ENCODE results near the gene FAM98C.
"Not testable (repeated sequence)": the region's sequence is repeated elsewhere in the genome, so short reads cannot be mapped to it uniquely, and the experiment has no call there.

Gene FAM98C

DNA sequence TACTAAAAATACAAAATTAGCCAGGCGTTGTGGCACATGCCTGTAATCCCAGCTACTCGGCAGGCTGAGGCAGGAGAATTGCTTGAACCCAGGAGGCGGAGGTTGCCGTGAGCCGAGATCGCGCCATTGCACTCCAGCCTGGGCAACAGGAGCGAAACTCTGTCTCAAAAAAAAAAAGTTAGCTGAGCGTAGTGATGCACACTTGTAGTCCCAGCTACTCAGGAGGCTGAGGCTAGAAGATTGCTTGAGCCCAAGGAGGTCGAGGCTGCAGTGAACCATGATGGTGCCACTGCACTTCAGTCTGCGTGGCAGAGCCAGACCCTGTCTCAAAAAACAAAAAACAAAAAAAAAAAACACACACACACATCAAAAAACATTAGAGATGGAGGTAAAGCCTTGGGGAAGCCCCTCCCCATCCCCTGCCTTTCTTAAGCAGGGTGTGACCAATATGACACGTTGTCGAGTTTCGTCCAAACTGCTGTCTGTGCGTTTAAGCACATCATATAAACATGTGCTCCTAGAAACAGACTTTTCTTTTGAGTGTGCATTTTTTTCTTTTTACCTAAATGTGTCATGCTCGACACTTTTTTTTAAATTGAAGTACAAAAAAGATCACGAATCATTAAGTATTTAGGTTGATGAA is 24.3 kb downstream of the FAM98C start:
- not testable (repeated sequence) for DNase-seq (ENCODE audit: low read depth)

DNA sequence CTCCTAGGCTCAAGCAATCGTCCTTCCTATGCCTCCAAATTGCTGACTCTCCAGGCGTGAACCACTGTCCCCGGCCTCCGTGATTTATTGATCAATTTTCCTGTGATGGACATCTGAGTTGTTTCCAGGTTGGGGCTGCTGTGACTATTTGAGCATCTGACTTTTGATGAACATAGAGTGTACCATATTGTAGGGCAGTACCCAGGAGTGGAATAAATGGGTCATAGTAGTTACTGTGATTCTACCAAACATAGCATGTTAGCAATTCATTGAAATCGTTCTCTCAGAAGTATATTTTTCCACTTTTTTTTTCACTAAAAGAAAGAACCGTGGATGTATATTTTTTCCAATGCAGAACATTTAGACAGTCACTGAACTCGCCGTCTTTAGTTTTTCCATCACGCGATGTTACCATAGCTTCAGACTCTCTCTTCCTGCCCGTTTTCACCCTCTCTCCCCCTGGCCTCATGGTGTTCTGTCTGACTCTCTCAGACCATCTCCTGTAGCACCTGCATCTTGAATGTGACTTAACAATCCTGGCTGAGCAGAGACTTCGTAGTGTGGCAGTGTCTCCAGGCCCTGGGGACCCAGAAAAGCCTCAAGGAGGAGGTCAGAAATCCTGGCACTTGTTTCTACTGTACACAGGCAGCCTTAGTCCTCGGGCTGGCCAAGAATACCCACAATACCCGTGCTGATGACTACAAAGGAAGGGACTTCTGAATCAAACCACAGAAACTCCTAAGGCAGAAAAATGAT is 26.3 kb downstream of the FAM98C start:
- no peak for DNase-seq (ENCODE audit: low read depth)

GRCh38 chr19:38429811-38430156 is 26.9 kb downstream of the FAM98C start:
- DNase-seq (ENCODE audit: low read depth): no peak

DNA sequence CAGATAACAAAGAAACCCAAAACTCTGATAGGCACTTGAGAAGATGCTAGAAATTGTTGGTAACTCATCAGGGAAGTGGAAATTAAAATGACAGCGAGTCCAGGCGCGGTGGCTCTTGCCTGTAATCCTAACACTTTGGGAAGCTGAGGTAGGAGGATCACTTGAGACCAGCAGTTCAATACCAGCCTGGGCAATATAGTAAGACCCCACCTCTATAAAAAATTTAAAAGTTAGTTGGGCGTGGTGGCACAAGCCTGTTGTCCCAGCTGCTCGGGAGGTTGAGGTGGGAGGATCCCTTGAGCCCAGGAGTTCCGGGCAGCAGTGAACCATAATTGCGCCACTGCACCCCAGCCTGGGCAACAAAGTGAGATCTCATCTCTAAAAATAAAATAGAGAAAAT is 28.0 kb downstream of the FAM98C start:
- no peak for DNase-seq (ENCODE audit: low read depth)

DNA sequence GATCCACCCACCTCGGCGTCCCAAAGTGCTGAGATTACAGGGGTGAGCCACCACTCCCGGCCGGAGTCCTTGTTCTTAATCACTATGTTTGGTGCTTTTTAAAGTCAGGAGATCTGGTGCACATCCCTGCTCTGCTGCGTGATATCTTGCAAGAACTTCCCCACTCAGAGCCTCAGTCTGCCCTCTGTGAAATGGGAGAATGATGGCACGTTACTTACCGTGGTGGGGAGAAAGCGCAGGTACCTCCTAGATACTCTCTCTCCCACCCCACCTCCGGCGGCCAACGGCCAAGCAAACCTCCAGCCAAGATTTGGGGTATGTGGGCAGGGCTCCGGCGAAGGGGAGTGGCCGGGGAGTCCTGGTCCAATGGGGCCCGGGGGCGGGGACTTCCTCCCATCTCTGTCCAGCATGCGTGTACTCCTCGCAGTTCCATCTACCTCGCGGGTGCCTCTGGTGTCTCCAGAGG is 30.4 kb downstream of the FAM98C start, which contains the start of gene RYR1:
Gene RYR1, plus strand, starts transcription at position 424 of the 466 bp plus-strand sequence. CDS start 139 bp downstream, outside the sequence.
- no peak for DNase-seq (ENCODE audit: low read depth)

DNA sequence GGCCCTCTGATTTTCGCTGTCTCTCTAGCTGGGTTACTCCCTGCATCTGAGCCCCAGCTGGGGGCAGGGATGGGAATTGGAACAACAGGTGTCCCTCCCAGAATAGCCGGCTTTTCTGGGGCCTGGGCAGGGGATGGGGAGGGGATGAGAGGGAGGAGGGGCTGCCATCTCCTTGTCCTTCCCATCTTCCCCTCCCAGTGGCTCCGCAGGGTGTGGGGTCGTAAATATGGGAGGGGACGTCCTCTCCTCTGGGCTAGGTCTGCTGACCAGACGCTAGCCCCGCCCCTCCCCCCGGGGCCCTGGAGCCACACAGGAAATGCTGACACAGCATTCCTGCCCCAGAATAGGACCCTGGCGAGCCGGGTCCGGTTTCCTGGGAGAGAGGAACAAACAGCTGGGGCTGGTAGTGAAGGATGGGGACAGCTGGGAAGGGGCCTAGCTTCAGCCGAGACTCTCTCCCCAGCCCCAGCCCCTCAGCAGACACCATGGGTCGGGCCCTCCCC is 31.7 kb downstream of the FAM98C start:
- no peak for DNase-seq (ENCODE audit: low read depth)

GRCh38 chr19:38437295-38437694 is 34.4 kb downstream of the FAM98C start:
- no peak for DNase-seq (ENCODE audit: low read depth)

- DNase-seq (ENCODE audit: low read depth): no peak
Measured at GRCh38 chr19:38437917-38438316, 35.0 kb downstream of the FAM98C start.

- DNase-seq (ENCODE audit: low read depth): no peak
Measured at GRCh38 chr19:38440592-38440991, 37.7 kb downstream of the FAM98C start.

DNA sequence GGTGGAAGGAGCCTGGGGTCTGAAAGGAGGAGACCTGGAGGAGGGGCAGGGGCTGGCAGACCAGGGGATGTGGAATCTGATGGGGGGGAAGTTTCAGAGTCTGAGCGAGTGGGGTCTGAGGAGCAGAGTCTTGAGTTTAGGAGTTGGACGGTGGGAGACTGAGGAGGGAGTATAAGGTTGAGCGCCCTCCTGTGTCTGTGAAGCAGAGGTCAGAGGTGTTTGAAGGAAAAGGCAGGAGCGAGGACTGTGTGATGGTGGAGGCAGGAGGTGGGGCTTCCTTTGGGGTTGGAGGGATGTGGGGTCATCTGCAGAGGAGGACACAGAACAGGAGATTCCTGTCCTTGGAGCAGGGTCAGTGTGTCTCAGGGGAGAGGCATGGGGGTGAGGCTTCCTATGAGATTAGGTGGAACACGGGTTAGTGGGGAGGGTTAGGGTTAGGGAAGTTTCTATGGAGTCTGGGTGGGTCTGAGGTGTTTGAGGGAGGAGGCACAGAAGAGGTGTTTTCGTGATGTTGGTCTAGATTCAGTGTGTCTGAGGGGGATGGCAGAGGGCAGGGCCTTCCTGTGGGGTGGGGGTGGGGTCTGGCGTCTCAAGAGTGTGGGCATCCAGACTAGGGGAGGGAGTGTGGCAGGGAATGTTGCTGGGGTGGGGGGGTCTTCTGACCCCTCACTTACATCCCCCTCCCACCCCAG is 38.9 kb downstream of the FAM98C start:
- DNase-seq (ENCODE audit: low read depth): no peak

- no peak for DNase-seq (ENCODE audit: low read depth)
Measured at GRCh38 chr19:38442736-38443135, 39.8 kb downstream of the FAM98C start.

- no peak for DNase-seq (ENCODE audit: low read depth)
Measured at GRCh38 chr19:38443458-38443999, 40.6 kb downstream of the FAM98C start.

DNA sequence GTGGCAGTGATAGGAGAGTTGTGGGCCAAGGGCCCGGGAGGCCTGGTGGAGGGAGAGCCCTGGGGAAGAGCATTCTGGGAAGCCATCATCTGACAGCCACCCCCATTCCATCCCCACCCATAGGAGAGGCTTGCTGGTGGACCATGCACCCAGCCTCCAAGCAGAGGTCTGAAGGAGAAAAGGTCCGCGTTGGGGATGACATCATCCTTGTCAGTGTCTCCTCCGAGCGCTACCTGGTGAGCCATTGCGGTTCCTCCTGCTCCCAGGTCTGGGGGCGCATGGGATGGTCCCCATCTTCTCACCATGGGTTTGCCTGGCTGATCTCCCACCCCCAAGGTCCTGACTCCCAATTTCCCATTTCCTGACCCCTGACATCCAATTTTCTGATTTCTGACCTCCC is 41.1 kb downstream of the FAM98C start:
- DNase-seq (ENCODE audit: low read depth): no peak

DNA sequence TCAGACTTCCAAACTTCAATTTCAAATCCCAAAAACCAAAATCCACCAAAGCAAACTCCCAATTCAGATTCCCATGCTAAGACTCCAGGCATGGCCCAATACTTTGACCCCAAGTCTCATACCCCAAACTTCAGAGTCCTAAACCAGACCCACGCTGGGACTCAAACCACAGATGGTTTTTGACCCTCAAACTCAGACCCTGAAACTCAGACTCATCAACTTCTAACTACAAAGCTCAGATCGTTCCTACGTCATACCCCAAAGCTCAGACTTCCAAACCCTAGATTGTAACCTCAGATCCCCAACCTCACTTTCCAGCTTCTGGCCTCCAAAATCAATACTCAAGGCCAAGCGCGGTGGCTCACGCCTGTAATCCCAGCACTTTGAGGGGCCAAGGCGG is 42.5 kb downstream of the FAM98C start:
- no peak for DNase-seq (ENCODE audit: low read depth)

DNA sequence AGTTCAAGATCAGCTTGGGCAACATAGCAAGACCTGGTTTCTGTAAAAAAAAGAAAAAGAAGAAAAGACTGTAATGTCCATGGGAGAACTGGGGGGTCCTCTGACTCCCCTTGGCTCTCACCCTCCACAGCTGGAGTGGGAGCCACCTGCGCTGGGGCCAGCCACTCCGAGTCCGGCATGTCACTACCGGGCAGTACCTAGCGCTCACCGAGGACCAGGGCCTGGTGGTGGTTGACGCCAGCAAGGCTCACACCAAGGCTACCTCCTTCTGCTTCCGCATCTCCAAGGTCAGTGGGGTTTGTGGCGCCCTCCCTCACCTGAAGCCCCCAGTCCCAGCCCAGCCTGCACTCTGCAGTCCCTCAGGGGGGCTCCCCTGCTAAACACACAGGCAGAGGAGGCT is 45.3 kb downstream of the FAM98C start:
- DNase-seq (ENCODE audit: low read depth): no peak

- DNase-seq (ENCODE audit: low read depth): no peak
Measured at GRCh38 chr19:38449518-38449917, 46.6 kb downstream of the FAM98C start.

- no peak for DNase-seq (ENCODE audit: low read depth)
Measured at GRCh38 chr19:38451036-38451435, 48.1 kb downstream of the FAM98C start.

DNA sequence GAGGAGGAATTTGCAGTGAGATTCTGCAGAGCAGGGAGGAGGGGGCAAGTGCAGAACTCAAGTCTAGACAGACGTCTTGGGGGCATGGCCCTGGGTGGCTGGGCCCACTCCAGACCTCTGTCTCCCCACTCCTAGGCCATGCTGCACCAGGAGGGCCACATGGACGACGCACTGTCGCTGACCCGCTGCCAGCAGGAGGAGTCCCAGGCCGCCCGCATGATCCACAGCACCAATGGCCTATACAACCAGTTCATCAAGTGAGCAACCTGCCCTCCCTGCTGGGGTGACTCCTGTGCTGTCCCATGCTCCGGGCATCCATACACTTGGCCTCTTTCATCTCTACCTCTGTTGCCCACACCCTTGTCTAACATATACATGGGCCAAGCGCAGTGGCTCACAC is 48.7 kb downstream of the FAM98C start:
- no peak for DNase-seq (ENCODE audit: low read depth)

- no peak for DNase-seq (ENCODE audit: low read depth)
Measured at GRCh38 chr19:38452430-38453366, 49.8 kb downstream of the FAM98C start.

GRCh38 chr19:38453596-38453995 is 50.7 kb downstream of the FAM98C start:
- no peak for DNase-seq (ENCODE audit: low read depth)

DNA sequence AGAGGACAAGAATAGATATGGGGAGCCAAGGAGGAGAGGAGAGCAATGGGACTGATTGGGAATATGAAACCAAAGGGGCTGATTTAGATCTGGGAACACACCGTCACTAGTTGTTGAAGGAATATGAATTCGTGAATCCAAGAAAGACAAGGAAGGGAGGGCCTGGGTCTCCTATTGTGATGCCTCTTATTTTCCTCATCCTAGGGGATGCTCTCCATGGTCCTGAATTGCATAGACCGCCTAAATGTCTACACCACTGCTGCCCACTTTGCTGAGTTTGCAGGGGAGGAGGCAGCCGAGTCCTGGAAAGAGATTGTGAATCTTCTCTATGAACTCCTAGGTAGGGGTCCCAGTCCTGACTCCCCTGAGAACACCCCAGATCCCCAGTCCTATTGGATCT is 52.1 kb downstream of the FAM98C start:
- DNase-seq (ENCODE audit: low read depth): no peak
